ENCODE data around the gene MSANTD4.
"Not testable (repeated sequence)": the region's sequence is repeated elsewhere in the genome, so short reads cannot be mapped to it uniquely, and the experiment has no call there.

The MSANTD4 gene

GRCh38 chr11:106021967-106022794, at the start of gene MSANTD4:
TSS of gene MSANTD4 (minus strand) at chr11:106022240. CDS start at chr11:106010917, 11,323 bp downstream.
- FAIRE-seq = peak; percentile 97

GRCh38 chr11:106070606-106071005, 48.6 kb upstream of the MSANTD4 start:
- no peak for FAIRE-seq

GRCh38 chr11:106063009-106063408, 41.0 kb upstream of the MSANTD4 start:
- no peak for FAIRE-seq

- FAIRE-seq = no peak
Measured at GRCh38 chr11:106061954-106062949, 40.2 kb upstream of the MSANTD4 start.

- FAIRE-seq = no peak
Measured at GRCh38 chr11:106061249-106061784, 39.3 kb upstream of the MSANTD4 start.

- no peak for FAIRE-seq
Measured at GRCh38 chr11:106059617-106060016, 37.6 kb upstream of the MSANTD4 start.

GRCh38 chr11:106058377-106058776, 36.3 kb upstream of the MSANTD4 start:
- FAIRE-seq = not testable (repeated sequence)

- no peak for FAIRE-seq
Measured at GRCh38 chr11:106051103-106051502, 29.1 kb upstream of the MSANTD4 start.

GRCh38 chr11:106049727-106050476, 27.9 kb upstream of the MSANTD4 start:
- FAIRE-seq = no peak

GRCh38 chr11:106047631-106048030, 25.6 kb upstream of the MSANTD4 start:
- no peak for FAIRE-seq

GRCh38 chr11:106043540-106043939, 21.5 kb upstream of the MSANTD4 start:
- FAIRE-seq = no peak

GRCh38 chr11:106032861-106033260, 10.8 kb upstream of the MSANTD4 start:
- no peak for FAIRE-seq

- FAIRE-seq = no peak
Measured at GRCh38 chr11:106031936-106032335, 9.9 kb upstream of the MSANTD4 start.

- no peak for FAIRE-seq
Measured at GRCh38 chr11:106031202-106031810, 9.3 kb upstream of the MSANTD4 start.

GRCh38 chr11:106030609-106031008, 8.6 kb upstream of the MSANTD4 start:
- peak; percentile 93 for FAIRE-seq

GRCh38 chr11:106022795-106023275, 795 bp upstream of the MSANTD4 start:
- no peak for FAIRE-seq

- no peak for FAIRE-seq
Measured at GRCh38 chr11:106021181-106021966, 666 bp downstream of the MSANTD4 start.

GRCh38 chr11:106017093-106017492, 4.9 kb downstream of the MSANTD4 start:
- FAIRE-seq = peak; percentile 56

GRCh38 chr11:106015066-106015465, 7.0 kb downstream of the MSANTD4 start:
- FAIRE-seq = no peak

- no peak for FAIRE-seq
Measured at GRCh38 chr11:106014620-106015019, 7.4 kb downstream of the MSANTD4 start.

- FAIRE-seq = no peak
Measured at GRCh38 chr11:106014035-106014434, 8.0 kb downstream of the MSANTD4 start.

Measured in islet of Langerhans (tissue), 1 donor.